Testis (tissue), 2 donors: Measurements from ENCODE around the gene DPF3.

Experiments used
- POLR2A ChIP-seq: fragments of 450-650 bp; IDR thresholded peaks from one replicate; pipeline ENCODE4 v1.6.1; 2017; ENCODE audit warnings: antibody characterized with exemption, mild to moderate bottlenecking, moderate library complexity
- TF ChIP-seq, protein P1 (sequence below), 3 experiments: fragments of 450-650 bp in 2 of 3; fragments of 200-600 bp in 1 of 3; sonication (generic) in 1 of 3; IDR thresholded peaks; one replicate each; pipeline ENCODE4 v1.5.1; 2016 to 2019; ENCODE audit warnings: antibody characterized with exemption in 3 of 3, mild to moderate bottlenecking in 2 of 3, moderate library complexity in 1 of 3

DNA sequence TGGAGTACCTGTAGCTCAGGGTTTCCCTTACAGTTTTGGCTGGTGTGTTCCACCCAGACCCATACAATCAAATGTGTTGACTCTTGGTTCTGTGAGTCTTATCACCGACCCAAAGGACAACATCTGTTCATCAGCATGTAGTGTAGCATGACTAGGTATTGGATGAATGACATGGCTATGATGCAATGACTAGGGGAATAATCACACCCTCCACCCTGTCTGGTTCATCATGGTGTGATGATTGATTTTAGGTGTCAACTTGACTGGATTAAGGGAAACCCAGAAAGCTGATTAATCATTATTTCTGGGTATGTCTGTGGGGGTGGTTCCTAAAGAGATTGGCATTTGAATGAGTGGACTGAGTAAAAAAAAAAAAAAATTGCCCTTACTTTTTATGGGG, 311.3 kb downstream of the DPF3 start:
- TF ChIP-seq POLR2A: no peak
- TF ChIP-seq, protein P1, sequence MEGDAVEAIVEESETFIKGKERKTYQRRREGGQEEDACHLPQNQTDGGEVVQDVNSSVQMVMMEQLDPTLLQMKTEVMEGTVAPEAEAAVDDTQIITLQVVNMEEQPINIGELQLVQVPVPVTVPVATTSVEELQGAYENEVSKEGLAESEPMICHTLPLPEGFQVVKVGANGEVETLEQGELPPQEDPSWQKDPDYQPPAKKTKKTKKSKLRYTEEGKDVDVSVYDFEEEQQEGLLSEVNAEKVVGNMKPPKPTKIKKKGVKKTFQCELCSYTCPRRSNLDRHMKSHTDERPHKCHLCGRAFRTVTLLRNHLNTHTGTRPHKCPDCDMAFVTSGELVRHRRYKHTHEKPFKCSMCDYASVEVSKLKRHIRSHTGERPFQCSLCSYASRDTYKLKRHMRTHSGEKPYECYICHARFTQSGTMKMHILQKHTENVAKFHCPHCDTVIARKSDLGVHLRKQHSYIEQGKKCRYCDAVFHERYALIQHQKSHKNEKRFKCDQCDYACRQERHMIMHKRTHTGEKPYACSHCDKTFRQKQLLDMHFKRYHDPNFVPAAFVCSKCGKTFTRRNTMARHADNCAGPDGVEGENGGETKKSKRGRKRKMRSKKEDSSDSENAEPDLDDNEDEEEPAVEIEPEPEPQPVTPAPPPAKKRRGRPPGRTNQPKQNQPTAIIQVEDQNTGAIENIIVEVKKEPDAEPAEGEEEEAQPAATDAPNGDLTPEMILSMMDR (IDR thresholded peaks at IDR 0.05): no peak
